GM19463 (cell line): ENCODE measurements around the gene ELL.
"Not testable (repeated sequence)": the region's sequence is repeated elsewhere in the genome, so short reads cannot be mapped to it uniquely, and the experiment has no call there.

Experiments
- ATAC-seq: cut with Tn5 transposase; IDR thresholded peaks from one replicate; pipeline ENCODE4 v1.9.1; 2021; ENCODE audit warnings: mild to moderate bottlenecking, moderate library complexity; ENCODE audit not compliant: unreplicated experiment

The ELL gene

GRCh38 chr19:18532168-18532890 is 10.5 kb upstream of the ELL start:
- ATAC-seq, result no peak

GRCh38 chr19:18531485-18531884 is 9.6 kb upstream of the ELL start:
- no peak for ATAC-seq

GRCh38 chr19:18529782-18530181 is 7.9 kb upstream of the ELL start:
- ATAC-seq, result no peak

DNA sequence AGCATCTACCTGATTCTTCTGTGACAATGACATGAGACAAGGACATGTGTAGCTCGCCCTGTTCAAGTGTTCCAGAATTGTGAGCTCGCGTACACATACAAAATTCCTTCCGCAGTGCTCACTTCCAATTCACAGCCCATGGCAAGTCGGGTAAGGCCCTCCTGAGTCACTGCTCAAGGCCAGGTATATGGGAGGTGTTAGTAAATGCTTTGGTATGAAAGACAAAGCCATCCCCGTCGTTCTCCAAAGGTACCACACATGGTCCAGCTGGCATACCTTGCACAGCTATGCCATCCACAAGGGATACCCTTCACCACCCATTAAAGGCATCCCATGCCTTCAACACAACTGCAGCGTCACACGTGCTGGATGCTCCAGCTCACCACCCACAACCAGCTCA is 4.4 kb upstream of the ELL start:
- no peak for ATAC-seq

DNA sequence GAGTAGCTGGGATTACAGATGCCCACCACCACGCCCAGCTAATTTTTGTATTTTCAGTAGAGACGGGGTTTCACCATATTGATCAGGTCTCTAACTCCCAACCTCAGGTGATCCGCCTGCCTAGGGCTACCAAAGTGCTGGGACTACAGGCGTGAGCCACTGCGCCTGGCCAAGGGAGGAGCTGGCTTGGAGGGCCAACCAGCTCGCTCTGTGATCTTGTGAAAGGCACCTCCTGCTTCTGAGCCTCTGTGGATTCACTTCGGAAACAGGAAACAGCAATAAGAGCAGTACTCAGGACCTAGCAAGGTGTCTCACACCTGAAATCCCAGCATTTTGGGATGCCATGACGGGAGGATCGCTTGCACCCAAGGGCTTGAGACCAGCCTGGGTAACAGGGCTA is 2.0 kb upstream of the ELL start:
- no peak for ATAC-seq

DNA sequence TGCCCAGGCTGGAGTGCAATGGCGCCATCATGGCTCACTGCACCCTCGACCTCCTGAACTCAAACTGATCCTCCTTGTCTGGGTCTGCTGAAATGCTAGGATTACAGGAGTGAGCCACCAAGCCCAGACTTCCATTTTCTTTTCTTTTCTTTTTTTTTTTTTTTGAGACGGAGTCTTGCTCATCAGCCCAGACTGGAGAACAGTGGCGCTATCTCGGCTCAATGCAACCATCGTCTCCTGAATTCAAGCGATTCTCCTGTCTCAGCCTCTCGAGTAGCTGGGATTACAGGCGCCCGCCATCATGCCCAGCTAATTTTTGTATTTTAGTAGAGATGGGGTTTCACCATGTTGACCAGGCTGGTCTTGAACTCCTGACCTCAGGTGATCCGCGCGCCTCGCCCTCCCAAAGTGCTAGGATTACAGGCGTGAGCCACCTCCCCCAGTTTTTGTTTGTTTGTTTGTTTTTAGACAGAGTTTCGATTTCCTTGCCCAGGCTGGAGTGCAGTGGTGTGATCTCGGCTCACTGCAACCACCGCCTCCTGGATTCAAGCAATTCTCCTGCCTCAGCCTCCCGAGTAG is 1.1 kb upstream of the ELL start:
- not testable (repeated sequence) for ATAC-seq

DNA sequence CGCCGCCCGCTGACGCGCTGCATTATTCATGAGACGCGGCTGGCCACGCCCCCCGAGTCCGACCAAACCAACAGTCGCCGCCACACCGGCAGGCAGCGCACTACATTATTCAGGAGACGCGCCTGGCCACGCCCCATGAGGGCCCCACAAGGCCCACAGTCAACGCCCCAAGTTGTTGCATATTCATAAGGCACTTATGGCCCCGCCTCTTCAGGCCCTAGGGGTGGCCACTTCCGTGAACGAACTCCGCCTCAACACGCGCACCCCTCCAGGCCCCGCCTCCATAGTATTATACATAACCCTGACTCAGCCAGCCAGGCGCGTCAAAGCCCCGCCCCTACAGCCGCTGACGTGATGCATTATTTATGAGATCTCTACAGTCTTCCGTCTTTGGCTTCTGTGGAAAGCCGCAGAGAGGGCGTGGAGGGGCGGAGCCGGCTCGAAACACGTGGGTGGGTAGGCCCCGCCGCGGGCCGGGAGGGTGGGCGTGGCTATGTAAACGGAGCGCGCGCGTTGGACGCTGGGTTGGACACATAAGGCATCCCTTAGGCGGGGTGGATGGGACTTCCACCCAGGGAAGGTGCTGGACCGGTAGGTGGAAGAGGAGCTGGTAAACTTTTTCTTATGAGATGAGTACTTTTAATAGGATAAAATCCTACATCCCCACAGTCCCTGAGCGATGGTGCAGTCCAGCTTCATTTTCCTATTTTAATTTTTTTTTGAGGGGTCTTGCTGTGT is 423 bp upstream of the ELL start:
- peak; percentile 82 for ATAC-seq

- no peak for ATAC-seq
These were observed 800 bp downstream of the ELL start for GRCh38 chr19:18520848-18521691.

- no peak for ATAC-seq
These were observed 1.7 kb downstream of the ELL start for GRCh38 chr19:18519962-18520847.

GRCh38 chr19:18518639-18519038 is 3.2 kb downstream of the ELL start:
- no peak for ATAC-seq

- no peak for ATAC-seq
These were observed 4.3 kb downstream of the ELL start for GRCh38 chr19:18517606-18518005.

- ATAC-seq, result no peak
These were observed 5.9 kb downstream of the ELL start for GRCh38 chr19:18515959-18516358.

- ATAC-seq, result no peak
These were observed 6.8 kb downstream of the ELL start for GRCh38 chr19:18514800-18515682.

DNA sequence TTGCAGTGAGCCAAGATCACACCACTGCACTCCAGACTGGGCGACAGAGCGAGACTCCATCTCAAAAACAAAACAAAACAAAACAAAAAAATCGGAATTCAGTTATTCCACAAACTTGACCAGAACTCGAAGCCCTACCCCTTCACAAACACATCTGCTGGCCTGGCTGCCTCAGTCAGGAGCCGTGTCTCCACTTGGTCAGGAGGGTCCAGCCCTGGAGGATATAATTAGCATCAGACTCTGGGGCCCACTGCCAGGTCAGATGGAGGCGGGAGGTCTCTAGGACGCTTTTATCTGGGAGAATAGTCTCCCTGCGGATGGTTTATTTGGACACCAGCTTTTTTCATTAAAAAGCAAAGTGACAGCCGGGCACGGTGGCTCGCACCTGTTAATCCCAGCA is 8.0 kb downstream of the ELL start:
- ATAC-seq, result no peak

- no peak for ATAC-seq
These were observed 11.7 kb downstream of the ELL start for GRCh38 chr19:18510216-18510615.

GRCh38 chr19:18508585-18508984 is 13.3 kb downstream of the ELL start:
- ATAC-seq, result no peak

DNA sequence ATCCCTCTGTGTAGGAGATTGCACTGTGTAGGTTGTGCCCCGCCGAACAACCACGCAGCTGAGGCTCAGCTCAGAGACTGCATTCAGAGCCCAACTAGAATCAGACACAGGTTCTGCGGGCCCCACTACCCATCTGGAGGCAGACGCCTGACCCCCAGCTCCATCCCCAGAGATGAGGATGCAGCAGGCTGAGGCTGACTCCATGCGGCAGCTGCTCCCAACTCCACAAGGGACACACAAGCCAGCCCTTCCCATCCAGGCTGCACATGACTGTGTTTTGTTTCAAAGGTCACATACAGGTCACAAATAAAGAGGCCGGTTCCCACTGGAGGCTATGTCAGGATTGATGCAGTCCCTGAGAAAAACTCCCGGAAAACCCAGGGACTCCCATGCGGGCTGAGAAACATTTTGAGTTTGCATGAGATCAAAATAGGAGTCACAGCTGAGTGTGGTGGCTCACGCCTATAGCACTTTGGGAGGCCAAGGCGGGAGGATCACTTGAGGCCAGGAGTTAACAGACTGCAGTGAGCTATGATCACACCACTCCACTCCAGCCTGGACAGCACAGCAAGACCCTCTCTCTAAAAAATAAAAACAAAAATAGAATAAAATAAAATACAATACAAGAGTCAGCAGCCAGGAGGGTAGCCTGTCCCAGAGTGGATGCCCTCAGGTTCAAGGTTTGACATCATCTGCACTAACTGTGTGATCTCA is 14.0 kb downstream of the ELL start:
- no peak for ATAC-seq

GRCh38 chr19:18507021-18507726 is 14.7 kb downstream of the ELL start:
- no peak for ATAC-seq
